Lung (tissue), 12 donors: ENCODE data around the gene LPCAT1. TPM values are rescaled to one million over a fixed set of nuclear protein-coding genes. Genes with fewer than 3 reads are reported as not detected.

Experiments
- ATAC-seq: fragments of 200-7000 bp; cut with Tn5 transposase; one replicate; pipeline ENCODE4 v1.9.1; 2020; ENCODE audit warnings: moderate number of reproducible peaks; ENCODE audit not compliant: insufficient read depth, low FRiP score
- DNase-seq, 3 donors: peaks; one replicate each; pipeline ENCODE4 v3.0.0-alpha.2; 2013 to 2017
- H3K27ac ChIP-seq, 2 donors: one replicate each; pipeline ENCODE4 v1.5.1; 2013; ENCODE audit warnings: mild to moderate bottlenecking in 2 of 2, moderate library complexity in 2 of 2, control low read depth in 1 of 2, inconsistent platforms in 1 of 2, low read depth in 1 of 2, low read length in 1 of 2
- H3K27me3 ChIP-seq, 3 donors: one replicate each; pipeline ENCODE4 v1.5.1; 2013; ENCODE audit warnings: low read length in 2 of 3; ENCODE audit not compliant: control insufficient read depth in 3 of 3, insufficient read depth in 3 of 3
- H3K36me3 ChIP-seq, 4 donors: one replicate each; pipeline ENCODE4 v1.5.1; 2013; ENCODE audit warnings: low read length in 4 of 4, mild to moderate bottlenecking in 1 of 4, moderate library complexity in 1 of 4; ENCODE audit not compliant: control insufficient read depth in 4 of 4, insufficient read depth in 4 of 4
- H3K4me1 ChIP-seq, 5 donors: one replicate each; pipeline ENCODE4 v1.5.1; 2013; ENCODE audit warnings: low read length in 5 of 5, mild to moderate bottlenecking in 2 of 5, moderate library complexity in 1 of 5; ENCODE audit not compliant: control insufficient read depth in 5 of 5, insufficient read depth in 5 of 5
- H3K4me3 ChIP-seq: one replicate; pipeline ENCODE4 v1.5.1; 2013; ENCODE audit warnings: mild to moderate bottlenecking, control low read depth, moderate library complexity
- H3K9ac ChIP-seq, 2 donors: one replicate each; pipeline ENCODE4 v1.5.1; 2013; ENCODE audit warnings: low read length in 2 of 2, control low read depth in 1 of 2; ENCODE audit not compliant: insufficient read depth in 1 of 2
- H3K9me3 ChIP-seq, 4 donors: one replicate each; pipeline ENCODE4 v1.5.1; 2013; ENCODE audit warnings: low read length in 3 of 4, mild to moderate bottlenecking in 1 of 4, moderate library complexity in 1 of 4; ENCODE audit not compliant: control insufficient read depth in 4 of 4, insufficient read depth in 3 of 4
- WGBS, 2 donors: extraction: QIAGEN DNeasy Blood & Tissue Kit; methylation state at CpG; one replicate each; pipeline ENCODE4 v1.1.7; 2013; 5-methylcytosine and 5-hydroxymethylcytosine counted together
- polyA plus RNA-seq, 2 donors: library from polyadenylated mRNA; stranded (reverse); fragments of 200-250 nt; gene quantifications; one replicate each; pipeline ENCODE4 v1.2.1, GENCODE V29; 2013
- total RNA-seq, 2 donors: library from RNA; depleted of rRNA in 1 of 2; stranded (reverse); fragments of >200 nt in 1 of 2; gene quantifications; one replicate each; pipeline ENCODE4 v1.2.1, GENCODE V29; 2014 to 2021
- TF ChIP-seq, protein P1 (sequence below): IDR thresholded peaks from 2 replicates; pipeline ENCODE4 v1.5.1; 2012; ENCODE audit warnings: mild to moderate bottlenecking; ENCODE audit errors: control extremely low read depth, extremely low read depth
- donor health status: control.
- donor health status: control.
- donor health status: Bipolar disorder and iron deficiency.
- donor health status: healthy.
- donor health status: DM: yes; HTN: yes; CAD: no.

Gene LPCAT1
- total and polyA plus RNA-seq, 4 donors, result 198 to 669 (median 443) TPM

DNA sequence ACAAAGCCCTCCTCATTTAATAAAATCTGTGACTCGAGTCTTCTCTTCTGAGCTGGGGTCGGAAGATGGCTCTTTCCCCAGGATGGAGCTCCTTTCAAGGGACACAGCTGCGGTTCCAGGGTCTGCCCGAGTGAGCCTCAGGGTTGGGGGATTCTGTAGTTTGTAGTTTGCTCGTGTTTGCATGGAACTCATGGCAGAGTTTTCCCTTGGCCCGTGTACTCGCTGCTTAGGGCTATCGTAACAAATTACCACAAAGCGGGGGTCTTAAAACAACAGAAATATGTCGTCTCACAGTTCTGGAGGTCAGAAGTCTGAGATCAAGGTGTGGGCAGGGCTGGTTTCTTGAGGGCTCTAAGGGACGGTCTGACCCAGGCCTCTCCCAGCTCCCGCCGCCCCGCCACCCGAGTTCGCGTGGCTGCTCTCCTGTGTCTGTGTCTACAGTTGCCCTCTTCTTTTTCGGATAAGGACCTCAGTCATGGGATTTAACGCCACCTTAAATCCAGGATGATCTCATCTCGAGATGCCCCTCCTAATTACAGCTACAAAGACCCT is 13.9 kb upstream of the LPCAT1 start:
- no peaks in the 10 kb centered on the region for H3K9me3 ChIP-seq
- H3K4me1 ChIP-seq, result peaks cover 0 to 8% (median 4%) of the 10 kb centered on the region in 5 donors
- DNase-seq (no peak), ATAC-seq (no peak)
- WGBS, 2 donors, result 96 to 97% methylated on average over 20 of the region's 20 CpGs
- no peak overlapping the region for H3K4me3 ChIP-seq
- no peaks in the 10 kb centered on the region for H3K36me3 ChIP-seq
- no peak overlapping the region for H3K27ac ChIP-seq
- peaks cover 0 to 3% (median 0%) of the 10 kb centered on the region in 3 donors for H3K27me3 ChIP-seq
- H3K9ac ChIP-seq, result no peak overlapping the region
- TF ChIP-seq, protein P1, sequence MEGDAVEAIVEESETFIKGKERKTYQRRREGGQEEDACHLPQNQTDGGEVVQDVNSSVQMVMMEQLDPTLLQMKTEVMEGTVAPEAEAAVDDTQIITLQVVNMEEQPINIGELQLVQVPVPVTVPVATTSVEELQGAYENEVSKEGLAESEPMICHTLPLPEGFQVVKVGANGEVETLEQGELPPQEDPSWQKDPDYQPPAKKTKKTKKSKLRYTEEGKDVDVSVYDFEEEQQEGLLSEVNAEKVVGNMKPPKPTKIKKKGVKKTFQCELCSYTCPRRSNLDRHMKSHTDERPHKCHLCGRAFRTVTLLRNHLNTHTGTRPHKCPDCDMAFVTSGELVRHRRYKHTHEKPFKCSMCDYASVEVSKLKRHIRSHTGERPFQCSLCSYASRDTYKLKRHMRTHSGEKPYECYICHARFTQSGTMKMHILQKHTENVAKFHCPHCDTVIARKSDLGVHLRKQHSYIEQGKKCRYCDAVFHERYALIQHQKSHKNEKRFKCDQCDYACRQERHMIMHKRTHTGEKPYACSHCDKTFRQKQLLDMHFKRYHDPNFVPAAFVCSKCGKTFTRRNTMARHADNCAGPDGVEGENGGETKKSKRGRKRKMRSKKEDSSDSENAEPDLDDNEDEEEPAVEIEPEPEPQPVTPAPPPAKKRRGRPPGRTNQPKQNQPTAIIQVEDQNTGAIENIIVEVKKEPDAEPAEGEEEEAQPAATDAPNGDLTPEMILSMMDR, result no peak

GRCh38 chr5:1536871-1537602 is 13.3 kb upstream of the LPCAT1 start:
- DNase-seq, result peak in 1 of 3 donors; percentile 35
- Histone ChIP-seq H3K27ac (no peak overlapping the region), H3K4me3 (no peak overlapping the region), H3K4me1 (peaks cover 0 to 8% (median 4%) of the 10 kb centered on the region in 5 donors), H3K9ac (peak overlapping the region in 1 of 2 donors; percentile 40), H3K36me3 (no peaks in the 10 kb centered on the region), H3K9me3 (no peaks in the 10 kb centered on the region), H3K27me3 (peaks cover 0 to 3% (median 0%) of the 10 kb centered on the region in 3 donors)
- peak; percentile 22 for ATAC-seq
- WGBS, 2 donors, result 52 to 54% methylated on average over 8 of the region's 8 CpGs
- TF ChIP-seq, protein P1, result no peak

GRCh38 chr5:1536322-1536845 is 12.6 kb upstream of the LPCAT1 start:
- no peak overlapping the region for H3K4me3 ChIP-seq
- peak overlapping the region in 1 of 2 donors; percentile 68 for H3K27ac ChIP-seq
- WGBS, 2 donors, result 72 to 82% methylated on average over 8 of the region's 8 CpGs
- H3K27me3 ChIP-seq, result peaks cover 0 to 3% (median 0%) of the 10 kb centered on the region in 3 donors
- peak overlapping the region in 1 of 2 donors; percentile 40 for H3K9ac ChIP-seq
- DNase-seq (no peak), ATAC-seq (peak; percentile 44)
- H3K36me3 ChIP-seq, result no peaks in the 10 kb centered on the region
- H3K9me3 ChIP-seq, result no peaks in the 10 kb centered on the region
- TF ChIP-seq, protein P1, result no peak
- H3K4me1 ChIP-seq, result peaks cover 0 to 5% (median 3%) of the 10 kb centered on the region in 5 donors
